Measurements from ENCODE around the gene ADAMTS9. TPM values are rescaled to one million over a fixed set of nuclear protein-coding genes. Genes with fewer than 3 reads are reported as not detected.

Gene ADAMTS9
- total RNA-seq, 1 donor from 2014 or later = 19.9 TPM

- no peak for ATAC-seq
- intact Hi-C loops (cut with DNase I) = no loop called here
- DNase-seq (ENCODE audit: missing footprints) = no peak
Observed at GRCh38 chr3:64600246-64600950, 87.4 kb downstream of the ADAMTS9 start.

- no peak for ATAC-seq
- no peak for DNase-seq (ENCODE audit: missing footprints)
- intact Hi-C loops (cut with DNase I) = no loop called here
Observed at GRCh38 chr3:64599651-64600050, 88.1 kb downstream of the ADAMTS9 start.

DNA sequence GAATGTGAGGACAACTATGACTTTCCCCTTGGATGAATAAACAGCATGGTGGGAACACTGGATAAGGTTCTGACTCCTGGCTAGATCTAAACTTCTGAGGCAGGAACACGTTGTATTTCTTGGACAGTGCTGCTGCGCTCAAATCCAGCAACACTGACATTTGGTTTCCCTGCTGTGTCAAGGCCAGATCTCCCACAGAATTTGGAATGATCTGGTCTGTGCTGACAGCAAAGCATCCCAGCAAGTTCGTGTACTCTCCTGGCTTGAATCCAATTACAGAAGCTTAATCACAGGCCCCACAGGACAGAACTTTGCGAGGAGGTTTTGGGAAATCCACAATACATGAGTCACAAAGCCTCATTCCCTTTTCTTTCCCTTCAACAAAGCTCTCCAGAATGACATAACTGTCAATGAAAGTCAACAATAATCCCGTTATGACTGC is 92.5 kb downstream of the ADAMTS9 start:
- peak; percentile 53 for DNase-seq (ENCODE audit: missing footprints)
- intact Hi-C loops (cut with DNase I) = no loop called here
- ATAC-seq = peak; percentile 97

DNA sequence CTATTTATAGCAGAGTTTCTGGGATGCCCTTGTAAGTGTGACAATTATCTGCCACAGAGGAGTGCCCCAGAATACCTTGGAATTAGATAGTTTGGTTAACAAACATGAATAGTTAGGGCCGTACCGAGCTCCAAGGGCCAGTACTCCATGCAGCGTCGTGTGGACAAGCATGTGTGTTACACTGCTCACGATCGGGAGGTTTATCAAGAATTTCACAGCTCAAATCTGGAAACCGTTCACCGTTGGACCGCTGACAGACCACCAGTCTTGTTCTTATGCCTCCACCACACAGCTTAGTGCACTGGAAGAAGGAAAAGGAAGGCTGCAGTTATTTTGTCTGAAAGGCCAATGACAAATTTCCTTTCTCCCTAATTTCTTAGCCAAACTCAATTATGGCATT is 93.7 kb downstream of the ADAMTS9 start:
- ATAC-seq (peak; percentile 56), DNase-seq (ENCODE audit: missing footprints) (peak; percentile 76)
- intact Hi-C loops (cut with DNase I) = no loop called here

- intact Hi-C loops (cut with DNase I) = no loop called here
- no peak for DNase-seq (ENCODE audit: missing footprints)
- ATAC-seq = no peak
Observed at GRCh38 chr3:64593350-64593749, 94.5 kb downstream of the ADAMTS9 start.

GRCh38 chr3:64591615-64592014 is 96.2 kb downstream of the ADAMTS9 start:
- DNase-seq (ENCODE audit: missing footprints) (no peak), ATAC-seq (no peak)
- intact Hi-C loops (cut with DNase I) = no loop called here

DNA sequence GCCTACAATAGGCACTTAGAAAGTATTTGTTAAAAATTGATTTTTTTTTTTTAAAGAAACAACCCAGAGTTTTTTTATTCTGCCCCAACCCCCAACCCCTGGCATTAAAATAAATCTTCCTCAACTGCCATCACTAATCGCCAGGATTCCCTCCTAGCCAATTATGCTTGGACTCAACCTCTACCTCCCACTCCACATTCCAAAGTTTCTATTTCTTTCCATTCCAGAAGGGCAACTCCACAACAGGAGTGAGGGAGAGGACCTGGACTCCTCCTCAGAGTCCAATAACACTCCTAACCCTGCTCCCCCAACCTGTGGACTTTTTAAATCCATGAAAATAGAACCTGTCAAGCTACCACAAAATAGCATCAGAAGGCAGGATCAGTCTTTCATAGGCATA is 99.4 kb downstream of the ADAMTS9 start:
- DNase-seq (ENCODE audit: missing footprints) = no peak
- ATAC-seq = no peak
- intact Hi-C loops (cut with DNase I) = no loop called here

- ATAC-seq = no peak
- no peak for DNase-seq (ENCODE audit: missing footprints)
- intact Hi-C loops (cut with DNase I) = no loop called here
Observed at GRCh38 chr3:64586952-64587351, 100.8 kb downstream of the ADAMTS9 start.

DNA sequence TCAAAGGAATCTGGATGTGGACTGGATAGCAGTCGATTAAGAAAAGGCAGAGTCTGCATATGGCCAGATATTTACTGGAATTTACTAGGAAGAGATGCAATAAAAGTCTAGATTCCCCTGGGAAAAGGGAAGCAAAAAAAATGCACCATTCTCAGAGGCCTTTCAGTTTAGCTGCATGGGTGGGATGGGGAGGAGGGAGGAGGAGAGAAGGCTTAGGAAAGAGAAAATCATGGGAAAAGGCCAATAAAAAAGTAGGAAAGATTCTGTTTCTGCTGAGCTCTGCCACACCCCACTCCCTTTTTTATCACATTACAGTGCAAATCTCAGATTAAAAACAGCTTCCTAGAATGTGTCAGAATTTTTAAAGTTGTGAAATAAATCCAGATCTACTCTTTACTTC is 103.6 kb downstream of the ADAMTS9 start:
- intact Hi-C loops (cut with DNase I) = no loop called here
- ATAC-seq (peak; percentile 81), DNase-seq (ENCODE audit: missing footprints) (no peak)

DNA sequence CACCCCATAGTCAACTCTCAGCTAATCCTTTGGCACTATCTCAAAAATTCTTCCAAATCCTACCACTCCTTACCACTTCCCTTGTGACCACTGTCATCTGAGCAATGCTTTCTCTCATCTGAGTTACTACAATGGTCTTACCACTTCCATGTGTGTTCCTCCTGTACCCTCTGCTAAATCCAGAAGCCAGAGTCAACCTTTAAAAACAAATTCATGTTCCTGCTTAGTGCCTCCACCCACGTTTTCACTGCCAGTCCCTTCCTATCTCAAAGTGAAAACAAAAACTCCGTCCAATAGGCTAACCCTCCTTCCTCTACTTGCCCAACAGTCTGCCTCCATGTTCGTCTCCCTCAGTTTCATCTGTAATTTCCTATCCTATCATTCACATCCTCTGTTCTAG is 109.0 kb downstream of the ADAMTS9 start:
- DNase-seq (ENCODE audit: missing footprints) = no peak
- intact Hi-C loops (cut with DNase I) = no loop called here
- no peak for ATAC-seq

- intact Hi-C loops (cut with DNase I) = no loop called here
- ATAC-seq (no peak), DNase-seq (ENCODE audit: missing footprints) (no peak)
Observed at GRCh38 chr3:64578062-64578770, 109.6 kb downstream of the ADAMTS9 start.

GRCh38 chr3:64576211-64576775 is 111.5 kb downstream of the ADAMTS9 start:
- DNase-seq (ENCODE audit: missing footprints) (no peak), ATAC-seq (no peak)
- intact Hi-C loops (cut with DNase I) = no loop called here

- intact Hi-C loops (cut with DNase I) = no loop called here
- DNase-seq (ENCODE audit: missing footprints) = no peak
- ATAC-seq = peak; percentile 56
Observed at GRCh38 chr3:64575211-64575844, 112.5 kb downstream of the ADAMTS9 start.

DNA sequence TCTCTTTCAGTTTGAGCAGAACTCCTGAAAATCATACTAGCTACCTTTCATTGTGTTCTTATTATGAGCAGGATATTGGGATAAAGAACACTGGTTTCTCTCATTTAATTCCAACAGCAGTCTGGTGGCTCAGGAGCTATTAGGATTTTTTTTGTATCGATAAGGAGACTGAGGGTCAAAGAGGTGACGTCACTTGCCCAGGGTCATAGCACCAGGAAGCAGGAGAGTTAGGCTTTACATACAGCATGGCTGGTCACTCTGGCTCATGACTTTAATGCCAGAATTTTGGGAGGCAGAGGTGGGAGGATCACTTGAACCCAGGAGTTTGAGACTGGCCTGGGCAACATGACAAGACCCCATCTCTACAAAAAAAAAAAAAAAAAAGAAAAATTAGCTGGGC is 113.6 kb downstream of the ADAMTS9 start:
- intact Hi-C loops (cut with DNase I) = no loop called here
- no peak for DNase-seq (ENCODE audit: missing footprints)
- no peak for ATAC-seq

GRCh38 chr3:64571982-64572381 is 115.8 kb downstream of the ADAMTS9 start:
- no peak for ATAC-seq
- intact Hi-C loops (cut with DNase I) = no loop called here

DNA sequence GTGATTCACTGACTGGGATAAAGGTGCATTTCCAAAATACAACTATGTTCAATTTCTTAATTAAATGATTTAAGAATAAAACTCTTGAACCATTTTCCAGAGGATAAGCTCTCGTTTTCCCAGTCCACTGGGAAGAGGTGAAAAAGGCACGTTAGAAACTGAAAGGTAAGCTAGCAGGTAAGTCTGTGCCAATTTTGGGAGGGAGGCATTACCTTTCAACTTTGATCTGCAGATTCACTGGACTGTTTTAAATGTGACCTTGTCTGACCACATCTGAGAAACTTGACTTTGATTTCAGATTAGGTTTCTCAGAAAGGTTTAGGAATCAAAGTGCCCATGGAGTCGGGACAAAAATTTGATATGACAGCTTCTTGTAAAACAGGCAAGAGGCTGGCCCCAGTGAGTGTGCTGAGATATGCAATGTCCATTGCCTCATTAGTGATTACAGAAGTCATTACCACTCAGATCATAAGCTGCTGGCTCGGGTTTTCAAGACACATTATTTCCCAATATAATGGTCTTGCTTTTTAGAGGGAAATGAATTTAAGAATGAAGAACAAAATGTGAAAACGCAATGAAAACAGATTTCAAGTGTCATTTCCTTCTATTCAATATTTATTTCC is 118.8 kb downstream of the ADAMTS9 start:
- intact Hi-C loops (cut with DNase I) = no loop called here
- no peak for ATAC-seq
- no peak for DNase-seq (ENCODE audit: missing footprints)

More at GRCh38 chr3:64571982-64572381, 115.8 kb downstream of the ADAMTS9 start:
- no peak for DNase-seq (ENCODE audit: missing footprints)

DNA sequence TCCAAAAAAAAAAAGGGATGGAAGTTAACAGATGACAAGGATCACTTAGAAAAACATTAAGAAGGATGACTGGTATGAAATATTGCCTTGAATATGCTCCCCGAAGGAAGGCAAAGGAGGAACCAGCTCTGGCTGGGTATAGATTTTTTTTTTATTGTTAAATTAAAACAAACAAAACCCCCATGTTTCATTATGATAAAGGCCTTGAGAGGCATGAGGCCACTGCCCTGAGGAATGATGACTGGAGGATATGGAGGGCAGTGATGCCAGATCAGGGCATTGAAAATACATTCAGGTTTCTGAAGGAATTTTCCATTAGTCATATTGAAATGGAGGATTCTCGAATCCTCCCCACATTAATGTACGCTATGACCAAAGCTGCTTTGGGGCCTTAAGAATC is 120.9 kb downstream of the ADAMTS9 start:
- ATAC-seq (no peak), DNase-seq (ENCODE audit: missing footprints) (no peak)
- intact Hi-C loops (cut with DNase I) = no loop called here

- DNase-seq (ENCODE audit: missing footprints) = no peak
- ATAC-seq = no peak
- intact Hi-C loops (cut with DNase I) = no loop called here
Observed at GRCh38 chr3:64563751-64564150, 124.0 kb downstream of the ADAMTS9 start.

DNA sequence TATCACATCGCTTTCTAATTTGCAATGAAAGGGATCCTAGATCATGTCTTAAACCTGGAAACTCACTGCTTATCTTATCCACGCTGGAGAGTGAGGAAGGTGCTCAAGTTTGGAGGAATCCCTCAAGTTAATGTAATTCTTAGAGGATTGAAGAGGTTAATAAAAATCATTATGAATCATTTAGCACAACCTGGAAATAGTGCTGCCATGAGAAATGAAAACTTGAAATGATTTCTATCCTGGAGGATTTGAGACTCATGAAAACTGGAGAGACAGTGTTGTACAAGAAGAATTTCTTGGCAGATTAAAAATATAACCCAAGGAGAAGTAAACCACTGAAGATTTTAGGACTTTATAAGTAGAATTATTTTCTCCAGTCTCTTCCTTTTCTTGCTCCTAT is 125.9 kb downstream of the ADAMTS9 start:
- DNase-seq (ENCODE audit: missing footprints) (no peak), ATAC-seq (no peak)
- intact Hi-C loops (cut with DNase I) = no loop called here

Data from Right ventricle myocardium inferior (tissue), 1 donor.